ENCODE measurements around the gene LMNA.

- TF ChIP-seq CTCF (conservative IDR thresholded peaks at IDR 0.05 in 1 of 2, IDR thresholded peaks at IDR 0.05 in 1 of 2; ENCODE audit: extremely low read depth in 1 of 2, insufficient read depth in 1 of 2, low read depth in 1 of 2, low read length in 2 of 2), result no peak
- TF ChIP-seq EZH2 (IDR thresholded peaks at IDR 0.05; ENCODE audit: borderline replicate concordance, low read length), result no peak
Observed at GRCh38 chr1:156180471-156180870, 66.0 kb downstream of the LMNA start.

All from mammary epithelial cell (primary cell).